ENCODE measurements around the gene CDK5RAP2.
"Not testable (repeated sequence)": the region's sequence is repeated elsewhere in the genome, so short reads cannot be mapped to it uniquely, and the experiment has no call there.

The CDK5RAP2 gene

GRCh38 chr9:120555839-120556238 lies 24.1 kb downstream of the CDK5RAP2 start (continued):
- TF ChIP-seq, protein P1, sequence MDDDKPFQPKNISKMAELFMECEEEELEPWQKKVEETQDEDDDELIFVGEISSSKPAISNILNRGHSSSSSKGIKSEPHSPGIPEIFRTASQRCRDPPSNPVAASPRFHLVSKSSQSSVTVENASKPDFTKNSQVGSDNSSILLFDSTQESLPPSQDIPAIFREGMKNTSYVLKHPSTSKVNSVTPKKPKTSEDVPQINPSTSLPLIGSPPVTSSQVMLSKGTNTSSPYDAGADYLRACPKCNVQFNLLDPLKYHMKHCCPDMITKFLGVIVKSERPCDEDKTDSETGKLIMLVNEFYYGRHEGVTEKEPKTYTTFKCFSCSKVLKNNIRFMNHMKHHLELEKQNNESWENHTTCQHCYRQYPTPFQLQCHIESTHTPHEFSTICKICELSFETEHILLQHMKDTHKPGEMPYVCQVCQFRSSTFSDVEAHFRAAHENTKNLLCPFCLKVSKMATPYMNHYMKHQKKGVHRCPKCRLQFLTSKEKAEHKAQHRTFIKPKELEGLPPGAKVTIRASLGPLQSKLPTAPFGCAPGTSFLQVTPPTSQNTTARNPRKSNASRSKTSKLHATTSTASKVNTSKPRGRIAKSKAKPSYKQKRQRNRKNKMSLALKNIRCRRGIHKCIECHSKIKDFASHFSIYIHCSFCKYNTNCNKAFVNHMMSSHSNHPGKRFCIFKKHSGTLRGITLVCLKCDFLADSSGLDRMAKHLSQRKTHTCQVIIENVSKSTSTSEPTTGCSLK (tag by site-specific recombination; IDR thresholded peaks at IDR 0.05), result no peak
- TF ChIP-seq, protein P2, sequence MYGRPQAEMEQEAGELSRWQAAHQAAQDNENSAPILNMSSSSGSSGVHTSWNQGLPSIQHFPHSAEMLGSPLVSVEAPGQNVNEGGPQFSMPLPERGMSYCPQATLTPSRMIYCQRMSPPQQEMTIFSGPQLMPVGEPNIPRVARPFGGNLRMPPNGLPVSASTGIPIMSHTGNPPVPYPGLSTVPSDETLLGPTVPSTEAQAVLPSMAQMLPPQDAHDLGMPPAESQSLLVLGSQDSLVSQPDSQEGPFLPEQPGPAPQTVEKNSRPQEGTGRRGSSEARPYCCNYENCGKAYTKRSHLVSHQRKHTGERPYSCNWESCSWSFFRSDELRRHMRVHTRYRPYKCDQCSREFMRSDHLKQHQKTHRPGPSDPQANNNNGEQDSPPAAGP (tag by site-specific recombination; IDR thresholded peaks at IDR 0.05), result no peak

- CTCF ChIA-PET; H3K4me3 ChIP-seq (ENCODE audit: low read depth, low read length); H3K4me1 ChIP-seq (ENCODE audit: control insufficient read depth, insufficient read depth, low read length); H3K9me3 ChIP-seq (ENCODE audit: control insufficient read depth, insufficient read depth, low read depth, low read length); H3K27ac ChIP-seq (ENCODE audit: extremely low read depth, low read depth, low read length); POLR2A ChIA-PET: not testable (repeated sequence)
- TF ChIP-seq ZNF146 (tag by site-specific recombination; IDR thresholded peaks at IDR 0.05), result peak; percentile 94
- peaks cover 7 to 56% of the 10 kb centered on the region in 2 experiments for H3K36me3 ChIP-seq (ENCODE audit: control insufficient read depth in 2 of 2, insufficient read depth in 1 of 2, low read length in 2 of 2)
Measured at GRCh38 chr9:120552210-120552704, 27.7 kb downstream of the CDK5RAP2 start.

DNA sequence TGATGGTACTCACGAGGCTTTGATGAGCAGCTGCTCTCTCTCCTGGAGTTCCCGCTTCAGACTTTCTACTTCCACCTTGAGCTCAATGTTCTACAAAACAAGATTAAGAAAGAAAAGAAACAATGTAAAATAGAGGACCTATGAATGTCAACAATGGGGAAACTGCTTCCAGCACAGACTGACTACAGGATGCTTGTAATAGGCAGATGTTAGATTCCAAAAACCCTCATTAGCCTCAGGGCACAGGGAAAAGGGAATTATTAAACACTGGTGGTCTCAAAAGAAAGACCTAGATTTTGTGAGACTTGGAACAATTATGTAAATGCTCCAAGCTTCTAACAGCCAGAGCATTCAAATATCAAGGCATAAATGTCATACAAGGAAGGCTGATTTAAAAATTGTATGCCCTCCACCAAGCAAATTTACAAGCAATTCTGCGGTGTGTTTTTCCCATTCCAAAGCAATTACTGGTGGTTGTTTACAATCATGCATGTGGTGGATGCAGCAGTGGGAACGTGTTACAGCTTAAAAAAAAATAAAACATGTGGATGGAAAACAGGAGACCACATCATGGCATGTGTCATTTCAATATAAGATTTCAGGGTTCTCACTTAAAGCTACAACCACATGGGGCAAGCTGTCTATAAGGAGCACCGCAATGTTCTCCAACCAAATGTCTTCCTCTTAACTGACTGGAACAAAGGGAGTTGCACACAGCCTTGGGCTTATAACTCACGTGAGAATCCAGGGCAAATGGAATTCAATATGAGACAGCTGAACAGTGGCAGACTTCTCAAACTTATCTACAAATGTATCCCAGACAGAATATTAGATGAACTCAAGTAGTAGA lies 34.0 kb downstream of the CDK5RAP2 start:
- Histone ChIP-seq H3K4me1 (ENCODE audit: control insufficient read depth, insufficient read depth, low read length) (no peaks in the 10 kb centered on the region), H3K4me3 (ENCODE audit: low read depth, low read length) (no peak overlapping the region), H3K9me3 (ENCODE audit: control insufficient read depth, insufficient read depth, low read depth, low read length) (no peaks in the 10 kb centered on the region), H3K27ac (ENCODE audit: extremely low read depth, low read depth, low read length) (no peak overlapping the region), H3K36me3 (ENCODE audit: control insufficient read depth in 2 of 2, insufficient read depth in 1 of 2, low read length in 2 of 2) (peaks cover 16 to 83% of the 10 kb centered on the region in 2 experiments)
- TF ChIP-seq ZNF791 (tag by site-specific recombination; IDR thresholded peaks at IDR 0.05) (no peak), ZNF658 (tag by site-specific recombination; IDR thresholded peaks at IDR 0.05) (no peak), ZEB2 (tag by site-specific recombination; IDR thresholded peaks at IDR 0.05) (no peak), ZNF121 (tag by site-specific recombination; IDR thresholded peaks at IDR 0.05) (no peak), ZNF521 (tag by site-specific recombination; IDR thresholded peaks at IDR 0.05) (no peak), ZNF544 (tag by site-specific recombination; IDR thresholded peaks at IDR 0.05) (no peak), ZNF366 (tag by site-specific recombination; conservative IDR thresholded peaks at IDR 0.05) (no peak), ZNF843 (tag by site-specific recombination; IDR thresholded peaks at IDR 0.05) (no peak), ZNF660 (tag by site-specific recombination; IDR thresholded peaks at IDR 0.05) (no peak), ZNF266 (tag by site-specific recombination; IDR thresholded peaks at IDR 0.05; ENCODE audit: low read depth) (no peak), ZNF626 (tag by site-specific recombination; IDR thresholded peaks at IDR 0.05) (no peak), SCRT1 (tag by site-specific recombination; IDR thresholded peaks at IDR 0.05; ENCODE audit: borderline replicate concordance) (no peak), PRDM6 (tag by site-specific recombination; IDR thresholded peaks at IDR 0.05) (no peak), BCL6B (tag by site-specific recombination; IDR thresholded peaks at IDR 0.05) (no peak), HOXD13 (CRISPR knock-in tag; IDR thresholded peaks at IDR 0.05; ENCODE audit: borderline replicate concordance) (no peak), ZFP69B (tag by site-specific recombination; IDR thresholded peaks at IDR 0.05) (no peak), ZNF202 (tag by site-specific recombination; IDR thresholded peaks at IDR 0.05; ENCODE audit: borderline replicate concordance) (no peak), ZNF692 (tag by site-specific recombination; IDR thresholded peaks at IDR 0.05) (no peak)
- TF ChIP-seq, protein P3, sequence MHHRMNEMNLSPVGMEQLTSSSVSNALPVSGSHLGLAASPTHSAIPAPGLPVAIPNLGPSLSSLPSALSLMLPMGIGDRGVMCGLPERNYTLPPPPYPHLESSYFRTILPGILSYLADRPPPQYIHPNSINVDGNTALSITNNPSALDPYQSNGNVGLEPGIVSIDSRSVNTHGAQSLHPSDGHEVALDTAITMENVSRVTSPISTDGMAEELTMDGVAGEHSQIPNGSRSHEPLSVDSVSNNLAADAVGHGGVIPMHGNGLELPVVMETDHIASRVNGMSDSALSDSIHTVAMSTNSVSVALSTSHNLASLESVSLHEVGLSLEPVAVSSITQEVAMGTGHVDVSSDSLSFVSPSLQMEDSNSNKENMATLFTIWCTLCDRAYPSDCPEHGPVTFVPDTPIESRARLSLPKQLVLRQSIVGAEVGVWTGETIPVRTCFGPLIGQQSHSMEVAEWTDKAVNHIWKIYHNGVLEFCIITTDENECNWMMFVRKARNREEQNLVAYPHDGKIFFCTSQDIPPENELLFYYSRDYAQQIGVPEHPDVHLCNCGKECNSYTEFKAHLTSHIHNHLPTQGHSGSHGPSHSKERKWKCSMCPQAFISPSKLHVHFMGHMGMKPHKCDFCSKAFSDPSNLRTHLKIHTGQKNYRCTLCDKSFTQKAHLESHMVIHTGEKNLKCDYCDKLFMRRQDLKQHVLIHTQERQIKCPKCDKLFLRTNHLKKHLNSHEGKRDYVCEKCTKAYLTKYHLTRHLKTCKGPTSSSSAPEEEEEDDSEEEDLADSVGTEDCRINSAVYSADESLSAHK (tag by site-specific recombination; IDR thresholded peaks at IDR 0.05), result no peak
- ChIA-PET CTCF (interaction anchor here (1.0 to 1.1 kb wide), 2 partner anchors 13 to 65 kb away, joined by 3 to 5 read pairs; no protein-coding TSS in a partner anchor), POLR2A (no interaction called here)
